Measurements from ENCODE around the gene FOXN3. TPM values are rescaled to one million over a fixed set of nuclear protein-coding genes. Genes with fewer than 3 reads are reported as not detected.
A peak's percentile ranks its signal among the peaks of the same experiment; 100 is the strongest.

The FOXN3 gene
- total RNA-seq, 1 donor: 105 TPM

DNA sequence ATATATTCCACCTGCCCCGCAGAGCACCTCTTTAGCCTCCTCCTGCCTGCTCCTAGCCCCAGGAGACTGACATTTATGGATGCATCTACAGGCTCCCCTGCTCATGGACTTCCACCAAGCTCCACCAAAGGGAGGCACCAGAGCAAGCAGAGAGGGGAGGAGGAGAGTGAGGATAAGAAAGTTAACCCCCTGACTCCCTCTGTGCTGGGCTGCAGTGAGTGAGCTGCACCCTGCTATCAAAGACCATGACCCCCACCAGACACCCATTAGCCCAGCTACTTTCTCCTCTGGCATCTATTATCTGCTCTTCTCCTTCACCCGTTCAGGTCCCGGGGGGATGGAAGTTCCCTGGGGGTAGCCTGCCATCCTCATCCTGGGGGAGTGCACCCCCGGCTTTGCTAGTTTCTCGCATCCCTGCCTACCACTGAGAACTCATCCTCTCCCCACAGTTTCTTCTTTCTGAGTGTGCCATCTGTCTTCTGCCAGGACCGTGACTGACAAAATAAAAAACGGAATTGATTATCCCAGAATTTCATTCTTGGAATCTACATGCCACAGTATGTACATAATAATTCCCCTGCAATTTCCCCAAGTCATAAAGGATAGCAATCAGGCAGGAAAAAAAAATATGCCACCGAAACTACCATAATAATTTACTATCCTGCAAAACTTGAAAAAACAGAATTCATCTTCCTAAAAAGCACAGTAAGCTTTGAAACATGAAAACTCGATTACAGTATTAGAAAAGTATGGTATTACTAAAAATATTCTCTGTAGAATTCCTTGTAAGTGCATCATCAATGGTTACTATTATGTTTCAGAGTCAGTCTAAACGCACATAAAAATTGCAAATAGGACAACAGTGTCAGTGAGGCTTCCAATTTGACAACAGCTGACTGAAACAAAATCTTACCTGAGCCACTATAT is 45.2 kb downstream of the FOXN3 start:
- H3K4me1 ChIP-seq (ENCODE audit: insufficient read depth, low read length): peaks cover 43% of the 10 kb centered on the region

DNA sequence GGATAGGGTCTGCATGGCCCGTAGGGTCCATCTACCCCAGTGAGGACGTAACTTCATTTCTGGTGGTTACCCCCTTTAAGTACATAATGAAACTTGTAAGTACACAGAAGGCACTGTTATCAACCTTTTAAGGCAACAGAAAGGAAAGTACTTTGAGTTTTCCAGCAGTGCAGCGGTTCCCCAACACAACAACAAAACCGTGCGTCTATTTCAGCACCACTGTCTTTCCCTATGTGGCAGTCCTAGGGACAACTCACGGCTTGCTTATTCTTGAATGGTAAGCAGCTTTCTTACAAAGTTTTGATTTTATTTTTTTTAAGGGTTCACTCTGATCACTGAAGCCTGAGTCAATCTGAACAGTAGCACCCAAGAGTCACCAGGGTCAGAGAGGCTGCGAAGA is 46.3 kb downstream of the FOXN3 start:
- no peaks in the 10 kb centered on the region for H3K9me3 ChIP-seq (ENCODE audit: low read depth, low read length)
- H3K27me3 ChIP-seq (ENCODE audit: insufficient read depth, low read length): no peaks in the 10 kb centered on the region

More for the DNA sequence above, 45.2 kb downstream of the FOXN3 start:
- Histone ChIP-seq H3K9me3 (ENCODE audit: low read depth, low read length) (no peaks in the 10 kb centered on the region), H3K4me3 (ENCODE audit: low read length) (no peak overlapping the region), H3K27me3 (ENCODE audit: insufficient read depth, low read length) (no peaks in the 10 kb centered on the region)

DNA sequence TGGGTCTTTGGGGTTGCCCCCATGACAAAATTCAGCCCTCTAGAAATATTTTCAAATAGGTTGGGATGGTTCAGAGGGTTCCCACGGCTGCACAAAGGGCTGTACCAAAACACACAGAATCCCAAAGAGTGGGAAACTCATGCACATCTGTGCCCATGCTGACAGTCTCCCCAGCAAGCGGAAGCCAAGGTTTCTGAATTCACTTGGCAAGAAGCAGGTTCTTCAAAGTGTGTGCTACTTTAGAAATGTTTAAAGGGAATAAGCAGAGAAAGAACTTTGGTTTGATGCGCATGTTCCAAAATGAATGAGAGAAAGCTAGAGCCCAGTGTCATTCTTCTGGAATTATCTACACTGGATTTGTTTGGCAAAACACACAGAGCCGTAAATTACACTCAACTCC is 46.7 kb downstream of the FOXN3 start:
- Histone ChIP-seq H3K9me3 (ENCODE audit: low read depth, low read length) (no peaks in the 10 kb centered on the region), H3K4me1 (ENCODE audit: insufficient read depth, low read length) (peaks cover 57% of the 10 kb centered on the region), H3K4me3 (ENCODE audit: low read length) (no peak overlapping the region), H3K27me3 (ENCODE audit: insufficient read depth, low read length) (no peaks in the 10 kb centered on the region)

More for the DNA sequence above, 46.3 kb downstream of the FOXN3 start:
- Histone ChIP-seq H3K4me1 (ENCODE audit: insufficient read depth, low read length) (peaks cover 53% of the 10 kb centered on the region), H3K4me3 (ENCODE audit: low read length) (no peak overlapping the region)

DNA sequence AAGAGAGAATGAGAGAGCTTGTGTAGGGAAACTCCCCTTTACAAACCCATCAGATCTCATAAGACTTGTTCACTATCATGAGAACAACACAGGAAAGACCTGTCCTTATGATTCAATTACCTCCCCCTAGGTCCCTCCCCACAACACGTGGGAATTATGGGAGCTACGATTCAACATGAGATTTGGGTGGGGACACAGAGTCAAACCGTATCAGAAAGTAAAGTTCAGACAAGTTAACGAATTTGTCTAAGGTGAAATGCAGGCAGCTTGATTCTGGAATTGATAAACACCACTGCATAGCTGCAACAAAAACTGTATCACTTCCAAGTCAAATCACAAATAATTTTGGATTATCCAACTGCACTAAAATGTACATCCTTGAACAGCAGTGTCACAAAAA is 47.4 kb downstream of the FOXN3 start:
- Histone ChIP-seq H3K9me3 (ENCODE audit: low read depth, low read length) (no peaks in the 10 kb centered on the region), H3K27me3 (ENCODE audit: insufficient read depth, low read length) (no peaks in the 10 kb centered on the region), H3K4me3 (ENCODE audit: low read length) (no peak overlapping the region), H3K4me1 (ENCODE audit: insufficient read depth, low read length) (peaks cover 65% of the 10 kb centered on the region)

DNA sequence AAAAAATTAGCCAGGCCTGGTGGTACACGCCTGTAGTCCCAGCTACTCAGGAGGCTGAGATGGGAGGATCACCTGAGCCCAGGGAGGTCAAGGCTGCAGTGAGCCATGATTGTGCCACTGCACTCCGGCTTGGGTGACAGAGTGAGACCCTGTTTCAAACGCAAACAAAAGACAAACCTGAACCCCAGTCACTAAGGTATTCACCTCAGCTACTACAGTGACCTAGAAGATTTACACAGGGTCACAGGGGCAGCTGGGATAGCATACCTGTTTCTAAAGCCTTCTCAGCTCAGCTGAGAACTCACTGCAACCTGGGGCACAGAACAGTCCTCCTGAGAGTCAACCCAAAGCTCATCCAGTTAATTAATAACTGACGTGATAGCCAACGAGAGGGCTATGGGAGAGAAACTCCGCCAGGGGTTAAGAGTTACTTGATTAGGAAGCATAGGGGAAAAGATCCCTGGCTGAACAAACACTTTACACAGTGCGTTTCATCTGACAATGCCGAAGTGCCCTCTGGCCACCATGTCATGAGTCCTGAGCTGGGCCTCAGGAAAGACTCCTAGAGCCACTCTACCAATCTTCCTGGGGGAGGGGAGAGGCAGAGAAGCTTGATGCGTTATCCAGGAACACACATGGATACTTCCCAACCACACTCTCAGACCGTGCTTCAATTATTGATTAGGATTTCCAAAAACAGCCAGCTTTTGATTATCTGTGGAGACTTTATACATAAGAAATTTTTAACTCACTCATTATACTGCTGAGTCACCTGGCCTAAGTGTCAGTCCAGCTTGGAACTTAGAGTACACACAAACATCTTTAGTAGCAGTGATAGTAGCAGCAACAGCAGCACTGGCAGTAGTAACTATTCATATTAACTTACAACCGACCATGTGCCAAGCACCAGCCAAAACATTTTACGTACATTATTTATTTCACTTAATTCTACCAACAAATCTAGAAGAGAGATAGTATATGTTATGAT is 48.2 kb downstream of the FOXN3 start:
- H3K4me1 ChIP-seq (ENCODE audit: insufficient read depth, low read length): peaks cover 70% of the 10 kb centered on the region
- no peaks in the 10 kb centered on the region for H3K27me3 ChIP-seq (ENCODE audit: insufficient read depth, low read length)
- no peak overlapping the region for H3K4me3 ChIP-seq (ENCODE audit: low read length)
- no peaks in the 10 kb centered on the region for H3K9me3 ChIP-seq (ENCODE audit: low read depth, low read length)

DNA sequence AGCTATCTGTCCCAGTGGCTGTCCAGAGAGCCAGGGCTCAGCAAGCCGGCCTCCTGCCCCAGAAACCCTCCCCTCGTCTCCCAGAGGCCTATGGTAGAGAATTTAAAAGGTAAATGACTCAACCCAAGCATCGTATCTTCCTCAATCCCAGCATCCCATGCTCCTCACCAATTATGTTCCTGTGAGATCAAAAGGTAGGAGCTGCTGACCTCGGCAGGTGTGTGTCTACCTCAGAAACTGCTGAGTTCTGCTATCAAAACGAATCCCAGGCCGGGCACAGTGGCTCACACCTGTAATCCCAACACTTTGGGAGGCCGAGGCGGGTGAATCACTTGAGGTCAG is 49.3 kb downstream of the FOXN3 start:
- Histone ChIP-seq H3K4me3 (ENCODE audit: low read length) (no peak overlapping the region), H3K27me3 (ENCODE audit: insufficient read depth, low read length) (no peaks in the 10 kb centered on the region), H3K9me3 (ENCODE audit: low read depth, low read length) (no peaks in the 10 kb centered on the region), H3K4me1 (ENCODE audit: insufficient read depth, low read length) (peaks cover 70% of the 10 kb centered on the region)

DNA sequence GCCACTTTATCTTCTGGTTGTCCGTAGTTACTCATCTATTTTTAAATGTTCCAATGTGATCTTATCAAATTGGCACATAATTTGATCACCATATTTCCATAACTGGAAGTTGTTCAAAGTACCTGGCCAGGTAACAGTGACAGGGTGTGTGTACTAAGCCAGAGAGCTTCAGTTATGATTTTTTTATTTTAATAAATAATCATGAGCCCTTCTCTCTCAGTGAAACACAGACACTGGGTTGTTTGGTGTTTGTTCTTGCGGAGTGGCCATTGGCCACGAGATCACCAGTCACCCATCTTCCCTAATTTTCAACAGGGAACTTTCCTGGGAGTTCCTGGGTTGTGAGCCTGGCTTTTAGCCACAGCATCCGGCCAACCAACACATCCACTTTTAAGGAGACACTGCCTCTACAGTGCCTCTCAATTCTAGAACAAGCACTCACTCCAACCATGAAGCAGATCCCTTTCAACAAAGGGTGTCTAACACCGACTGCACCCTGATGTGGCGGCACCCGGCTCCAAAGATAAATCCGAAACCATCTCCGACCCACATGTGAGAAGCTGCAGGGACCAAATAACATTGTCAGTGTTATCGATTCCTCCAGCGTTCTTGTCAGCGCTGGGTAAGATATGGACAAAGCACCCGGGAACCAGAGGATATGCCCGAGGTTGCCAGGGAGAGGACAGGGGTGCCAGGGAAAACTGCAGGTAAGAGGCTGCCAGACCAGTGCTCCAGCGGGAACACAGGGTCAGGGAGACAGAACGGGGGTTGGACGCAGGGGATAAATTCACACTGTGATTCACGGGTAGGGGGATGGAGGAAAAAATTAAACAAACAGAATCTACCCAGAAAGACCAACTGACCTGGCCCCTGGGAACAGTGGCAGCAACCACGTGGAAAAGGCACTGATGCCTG is 49.9 kb downstream of the FOXN3 start:
- Histone ChIP-seq H3K9me3 (ENCODE audit: low read depth, low read length) (no peaks in the 10 kb centered on the region), H3K4me1 (ENCODE audit: insufficient read depth, low read length) (peaks cover 67% of the 10 kb centered on the region), H3K27me3 (ENCODE audit: insufficient read depth, low read length) (no peaks in the 10 kb centered on the region), H3K4me3 (ENCODE audit: low read length) (no peak overlapping the region)

DNA sequence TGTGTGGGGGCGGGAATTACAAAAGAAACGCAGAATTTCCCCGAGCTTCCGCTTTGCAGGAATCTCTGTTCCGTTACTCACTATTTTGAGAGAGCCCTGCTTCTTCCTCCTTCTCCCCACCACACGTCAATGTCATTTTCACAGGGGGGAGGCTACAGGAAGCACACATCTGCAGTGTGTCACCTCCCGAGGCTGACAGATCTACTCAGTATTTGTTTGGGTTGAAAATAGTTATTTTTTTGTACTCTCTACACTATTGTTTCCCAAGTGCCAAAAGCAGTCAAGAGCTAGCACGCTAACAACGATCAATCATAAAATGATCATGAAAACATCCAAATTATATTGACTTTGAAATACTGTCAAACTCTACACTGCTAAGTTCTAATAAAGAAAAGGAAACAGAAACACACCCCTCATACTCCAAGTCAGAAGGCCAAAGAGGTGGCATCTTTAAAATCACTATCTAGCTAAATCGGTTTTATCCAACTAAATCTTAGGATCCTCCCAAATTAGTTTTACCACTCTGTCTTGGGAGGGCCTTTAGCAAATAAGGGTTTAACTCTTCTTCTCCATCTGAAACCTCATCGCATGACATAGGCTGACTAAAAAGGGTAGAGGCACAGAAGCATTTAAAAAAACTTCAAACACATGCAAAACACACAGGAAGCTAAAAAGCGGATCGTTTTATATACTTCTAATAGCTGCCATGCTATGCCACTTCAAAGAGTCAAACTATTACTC is 51.8 kb downstream of the FOXN3 start:
- peak overlapping the region; percentile 15 for H3K4me3 ChIP-seq (ENCODE audit: low read length)
- H3K27me3 ChIP-seq (ENCODE audit: insufficient read depth, low read length): no peaks in the 10 kb centered on the region
- no peaks in the 10 kb centered on the region for H3K9me3 ChIP-seq (ENCODE audit: low read depth, low read length)
- peaks cover 55% of the 10 kb centered on the region for H3K4me1 ChIP-seq (ENCODE audit: insufficient read depth, low read length)

DNA sequence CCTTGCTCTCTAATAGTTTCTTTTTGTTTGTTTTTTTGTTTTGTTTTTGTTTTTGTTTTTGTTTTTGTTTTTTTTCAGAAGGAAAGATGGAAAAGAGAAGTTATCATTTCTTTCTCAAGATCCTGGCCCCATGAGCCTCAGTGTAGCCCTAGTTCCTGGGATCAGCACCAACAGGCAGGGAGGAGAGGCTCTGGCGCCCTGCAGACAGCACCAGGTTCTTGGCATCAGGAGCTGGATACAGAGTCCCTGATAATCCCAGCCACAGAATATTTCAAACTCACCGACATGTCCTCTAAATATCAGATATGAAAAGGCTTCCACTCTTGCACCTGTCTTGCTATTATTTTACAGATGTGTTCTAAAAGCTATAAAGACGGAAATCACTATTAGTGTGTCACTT is 52.7 kb downstream of the FOXN3 start:
- Histone ChIP-seq H3K27me3 (ENCODE audit: insufficient read depth, low read length) (no peaks in the 10 kb centered on the region), H3K4me3 (ENCODE audit: low read length) (no peak overlapping the region), H3K9me3 (ENCODE audit: low read depth, low read length) (no peaks in the 10 kb centered on the region), H3K4me1 (ENCODE audit: insufficient read depth, low read length) (peaks cover 64% of the 10 kb centered on the region)

DNA sequence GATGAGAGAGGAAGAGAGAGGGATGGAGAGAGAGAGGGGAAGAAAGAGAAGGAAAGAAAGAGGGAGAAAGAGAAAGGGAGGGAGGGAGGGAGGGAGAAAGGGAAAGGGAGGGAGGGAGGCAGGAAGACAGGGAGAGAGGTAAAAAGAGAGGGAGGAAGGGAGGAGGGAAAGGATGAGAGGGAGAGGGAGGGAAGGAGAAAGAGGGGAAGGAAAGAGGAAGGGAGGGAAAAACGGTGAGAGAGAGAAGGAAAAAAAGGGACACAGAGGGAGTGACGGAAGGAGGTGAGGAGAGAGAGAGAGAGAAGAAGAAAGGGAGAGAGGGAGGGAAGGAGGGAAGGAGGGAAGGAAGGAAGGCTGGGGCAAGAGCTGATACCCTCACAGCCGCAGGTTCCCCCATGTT is 56.8 kb downstream of the FOXN3 start:
- Histone ChIP-seq H3K4me1 (ENCODE audit: insufficient read depth, low read length) (peaks cover 59% of the 10 kb centered on the region), H3K4me3 (ENCODE audit: low read length) (no peak overlapping the region), H3K27me3 (ENCODE audit: insufficient read depth, low read length) (no peaks in the 10 kb centered on the region), H3K9me3 (ENCODE audit: low read depth, low read length) (no peaks in the 10 kb centered on the region)

DNA sequence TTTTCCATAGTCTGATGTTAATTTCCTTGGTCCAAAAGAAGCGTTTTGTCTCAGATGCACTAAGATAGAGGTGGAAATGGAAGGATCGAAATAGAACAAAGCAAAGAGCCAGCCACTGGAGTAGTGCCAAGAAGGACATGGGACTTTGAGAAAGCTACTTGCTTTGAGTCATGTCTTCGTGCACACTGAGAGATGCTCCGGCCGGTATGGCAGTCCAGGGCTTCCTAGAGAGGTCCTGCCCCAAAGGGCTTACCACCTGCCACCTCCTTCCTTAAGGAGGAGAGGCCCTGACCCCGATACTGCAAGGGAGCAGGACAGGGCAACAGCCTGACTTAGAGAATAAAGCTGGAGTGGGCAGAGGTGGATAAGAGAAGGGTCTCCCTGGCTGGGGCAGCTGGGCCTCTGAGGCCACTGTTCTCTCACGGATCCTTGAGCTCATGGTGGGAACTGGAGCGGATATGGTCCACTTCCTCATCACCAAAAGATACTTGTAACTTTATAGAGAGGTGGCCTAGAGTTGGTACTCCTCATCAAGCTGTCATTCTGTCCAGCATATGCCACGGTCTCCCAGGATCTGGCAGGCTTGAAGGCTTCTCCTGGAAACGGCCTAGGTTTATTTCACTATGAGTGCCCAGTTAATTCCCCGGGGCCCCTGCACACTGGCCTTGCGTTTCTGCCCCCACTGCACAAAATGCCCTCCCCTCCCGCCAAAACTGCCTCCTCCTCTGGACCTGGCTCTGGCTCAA is 57.4 kb downstream of the FOXN3 start:
- H3K4me1 ChIP-seq (ENCODE audit: insufficient read depth, low read length): peaks cover 53% of the 10 kb centered on the region
- H3K9me3 ChIP-seq (ENCODE audit: low read depth, low read length): no peaks in the 10 kb centered on the region
- H3K27me3 ChIP-seq (ENCODE audit: insufficient read depth, low read length): no peaks in the 10 kb centered on the region
- no peak overlapping the region for H3K4me3 ChIP-seq (ENCODE audit: low read length)

DNA sequence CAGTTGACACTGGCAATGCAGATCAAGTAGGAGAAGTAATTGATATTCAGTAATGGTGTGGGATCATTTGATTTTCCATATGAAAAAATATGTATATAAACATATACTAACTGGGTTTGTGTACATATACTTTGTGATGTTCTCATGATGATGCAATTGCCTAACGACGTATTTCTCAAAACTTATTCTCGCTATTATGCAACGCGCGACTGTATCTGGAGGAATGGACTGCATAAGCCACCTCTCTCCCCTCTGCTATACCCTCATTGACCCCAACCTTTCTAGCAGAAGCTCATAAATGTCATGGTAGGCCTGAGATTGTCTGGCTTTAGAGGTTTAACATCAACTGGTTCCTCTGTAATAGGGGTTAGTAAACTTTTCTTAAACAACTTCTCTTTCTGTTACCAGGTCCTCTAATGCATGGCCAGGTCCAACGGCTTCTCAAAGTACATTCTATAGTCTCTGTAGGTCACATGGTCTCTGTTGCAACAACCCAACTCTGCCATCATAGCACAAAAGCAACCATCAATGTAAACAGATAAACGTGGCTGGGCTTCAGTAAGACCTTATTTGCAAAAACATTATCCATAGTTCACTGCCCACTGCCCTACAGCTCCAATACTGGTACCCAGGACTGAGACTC is 59.3 kb downstream of the FOXN3 start:
- H3K4me1 ChIP-seq (ENCODE audit: insufficient read depth, low read length): peaks cover 46% of the 10 kb centered on the region
- no peaks in the 10 kb centered on the region for H3K27me3 ChIP-seq (ENCODE audit: insufficient read depth, low read length)
- no peak overlapping the region for H3K4me3 ChIP-seq (ENCODE audit: low read length)
- H3K9me3 ChIP-seq (ENCODE audit: low read depth, low read length): no peaks in the 10 kb centered on the region

DNA sequence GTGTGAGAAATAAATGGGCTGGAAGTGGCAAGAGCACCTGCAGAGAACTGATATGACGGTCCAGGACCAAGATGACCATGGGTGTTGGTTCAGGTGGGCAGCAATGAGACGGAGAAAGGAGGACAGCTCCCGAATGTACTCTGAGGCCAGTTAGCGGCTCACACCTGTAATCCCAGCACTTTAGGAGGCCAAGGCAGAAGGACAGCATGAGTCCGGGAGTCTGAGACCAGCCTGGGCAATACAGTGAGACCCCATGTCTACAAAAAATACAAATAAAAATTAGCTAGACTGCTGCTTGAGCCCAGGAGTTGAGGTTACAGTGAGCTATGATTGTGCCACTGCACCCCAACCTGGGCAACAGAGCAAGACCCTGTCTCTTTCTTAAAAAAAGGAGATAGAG is 60.1 kb downstream of the FOXN3 start:
- H3K27me3 ChIP-seq (ENCODE audit: insufficient read depth, low read length): no peaks in the 10 kb centered on the region
- H3K4me3 ChIP-seq (ENCODE audit: low read length): no peak overlapping the region
- no peaks in the 10 kb centered on the region for H3K9me3 ChIP-seq (ENCODE audit: low read depth, low read length)
- H3K4me1 ChIP-seq (ENCODE audit: insufficient read depth, low read length): peaks cover 53% of the 10 kb centered on the region

All from mononuclear cell (primary cell).